ENCODE measurements around the gene ACTC1.

The ACTC1 gene

GRCh38 chr15:34757262-34757661, 38.1 kb downstream of the ACTC1 start:
- DNase-seq (ENCODE audit: low spot score), result no peak

DNA sequence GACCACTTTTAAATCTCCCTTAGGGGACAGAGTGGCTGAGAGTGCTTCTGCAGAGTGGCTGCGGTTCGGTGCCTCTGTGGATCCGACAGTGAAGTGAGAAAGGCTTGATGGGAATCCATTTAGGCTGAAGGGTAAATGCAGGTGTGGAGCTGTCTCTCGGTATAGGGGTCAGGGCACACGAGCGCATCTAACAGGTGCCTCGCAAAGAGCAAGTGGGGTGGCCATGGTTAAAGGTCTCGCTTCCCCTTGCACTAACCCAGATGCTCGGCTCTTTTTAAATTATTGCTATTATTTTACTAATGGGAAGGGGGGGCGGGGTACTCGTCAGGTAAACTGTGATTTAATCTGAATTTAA, 40.0 kb downstream of the ACTC1 start:
- no peak for DNase-seq (ENCODE audit: low spot score)

- no peak for DNase-seq (ENCODE audit: low spot score)
Observed at GRCh38 chr15:34754674-34755418, 40.5 kb downstream of the ACTC1 start, which contains the start of gene GJD2. Gene GJD2, minus strand, starts transcription at chr15:34754998. Its CDS starts 510 bp downstream, at chr15:34754488.

DNA sequence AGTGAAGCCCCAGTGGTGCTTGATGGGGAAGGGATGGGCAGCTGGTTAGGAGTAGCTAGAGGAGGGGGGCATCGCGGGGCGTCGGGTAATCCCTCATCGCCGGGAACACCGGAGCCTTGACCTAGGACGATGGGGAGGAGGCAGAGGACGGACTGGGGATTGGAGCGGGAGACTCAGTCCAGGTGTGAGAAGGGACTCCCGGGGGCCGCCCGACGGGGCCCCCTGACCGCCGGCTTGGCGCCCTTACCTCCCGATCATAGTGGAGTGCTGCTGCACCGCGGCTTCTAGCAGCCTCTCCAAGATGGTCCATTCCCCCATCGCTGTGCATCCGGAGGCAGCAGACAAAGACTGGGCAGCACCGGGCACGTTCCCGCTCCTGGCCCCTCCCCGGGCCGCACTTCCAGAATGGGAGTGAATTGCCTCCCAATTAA, 41.2 kb downstream of the ACTC1 start:
- no peak for DNase-seq (ENCODE audit: low spot score)

GRCh38 chr15:34753236-34753894, 42.0 kb downstream of the ACTC1 start:
- no peak for DNase-seq (ENCODE audit: low spot score)

- DNase-seq (ENCODE audit: low spot score), result no peak
Observed at GRCh38 chr15:34749691-34750090, 45.7 kb downstream of the ACTC1 start.

All from germinal center (tissue), 1 donor.